HG03354 (cell line): ENCODE results near the gene TRAF2.
A peak's percentile ranks its signal among the peaks of the same experiment; 100 is the strongest.

Experiments used
- ATAC-seq: cut with Tn5 transposase; IDR thresholded peaks from one replicate; pipeline ENCODE4 v1.9.1; 2021; ENCODE audit warnings: mild to moderate bottlenecking; ENCODE audit not compliant: unreplicated experiment, poor library complexity, severe bottlenecking

Gene TRAF2

GRCh38 chr9:136927343-136928271, 41.3 kb downstream of the TRAF2 start:
- ATAC-seq = no peak

GRCh38 chr9:136928591-136928990, 42.3 kb downstream of the TRAF2 start:
- ATAC-seq = no peak

- no peak for ATAC-seq
These were observed 43.7 kb downstream of the TRAF2 start for GRCh38 chr9:136930014-136930413.

- no peak for ATAC-seq
These were observed 45.4 kb downstream of the TRAF2 start for GRCh38 chr9:136931611-136932130.

GRCh38 chr9:136934277-136934676, 48.0 kb downstream of the TRAF2 start:
- no peak for ATAC-seq

DNA sequence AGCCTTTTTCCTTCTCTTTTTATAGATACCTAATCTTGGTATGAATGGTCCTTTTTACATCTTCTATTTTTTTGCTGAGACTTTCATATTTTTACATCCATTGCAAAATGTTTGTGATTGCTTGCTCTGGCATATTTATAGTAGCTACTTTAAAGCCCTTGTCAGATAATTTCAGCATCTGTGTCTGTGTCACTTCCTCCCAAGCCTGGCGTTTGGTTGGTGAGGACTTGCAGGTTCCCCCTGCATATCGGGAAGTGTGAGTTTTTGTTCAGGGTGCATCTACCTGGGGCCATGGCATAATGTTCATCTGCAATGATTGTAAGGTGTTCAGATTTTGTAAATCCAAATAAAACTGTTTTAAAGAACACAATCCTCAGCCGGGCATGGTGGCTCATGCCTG, 49.3 kb downstream of the TRAF2 start:
- ATAC-seq = no peak

DNA sequence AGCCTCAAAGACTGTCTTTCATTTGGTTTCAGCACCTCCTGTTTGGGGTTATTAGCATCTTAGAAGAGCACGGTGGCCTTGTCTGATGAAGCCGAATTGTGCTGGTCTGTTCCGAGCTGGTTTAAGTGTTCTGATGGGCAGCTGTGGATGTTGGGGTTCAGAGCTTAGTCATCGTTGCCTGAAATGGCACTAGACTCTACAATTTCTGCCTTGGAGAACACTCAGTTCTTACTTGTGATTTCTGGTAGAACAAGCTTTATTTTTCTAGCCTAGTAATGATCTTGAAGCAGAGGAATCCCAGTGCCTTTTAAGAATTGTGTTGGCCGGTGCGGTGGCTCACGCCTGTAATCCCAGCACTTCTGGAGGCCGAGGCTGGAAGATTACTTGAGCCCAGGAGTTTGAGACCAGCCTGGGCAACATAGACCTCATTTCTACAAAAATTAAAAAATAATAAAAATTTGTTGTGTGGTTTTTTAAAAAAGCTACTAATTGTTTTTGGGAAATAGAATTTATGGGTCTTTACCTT, 50.4 kb downstream of the TRAF2 start:
- no peak for ATAC-seq

GRCh38 chr9:136937186-136938001, 51.1 kb downstream of the TRAF2 start:
- no peak for ATAC-seq

DNA sequence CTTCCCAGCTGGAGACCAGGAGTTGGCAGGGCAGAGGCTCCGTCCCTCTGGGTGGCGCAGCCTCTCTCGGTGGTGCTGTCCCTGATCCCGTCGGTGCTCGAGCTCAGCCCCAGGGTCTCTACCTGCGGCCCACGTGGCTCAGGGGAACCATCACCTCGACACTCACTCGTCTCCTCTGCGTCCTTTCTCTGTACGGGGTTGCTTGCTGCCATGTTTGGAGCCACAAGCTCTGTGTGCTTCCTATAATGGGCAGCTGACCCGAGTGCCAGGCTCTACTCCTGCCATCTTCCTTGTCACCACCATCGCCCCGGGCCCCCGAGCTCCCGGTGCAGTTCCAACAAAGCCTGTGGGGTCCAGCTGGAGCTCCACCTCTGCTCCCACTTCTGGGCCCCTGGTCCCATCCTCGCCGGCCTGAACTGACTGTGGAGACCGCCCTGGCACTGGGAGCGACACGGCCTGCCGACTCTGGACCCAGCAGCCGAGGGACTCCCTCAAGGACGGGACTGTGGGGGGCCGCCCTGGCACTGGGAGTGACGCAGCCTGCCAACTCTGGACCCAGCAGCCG, 53.2 kb downstream of the TRAF2 start:
- ATAC-seq = no peak

DNA sequence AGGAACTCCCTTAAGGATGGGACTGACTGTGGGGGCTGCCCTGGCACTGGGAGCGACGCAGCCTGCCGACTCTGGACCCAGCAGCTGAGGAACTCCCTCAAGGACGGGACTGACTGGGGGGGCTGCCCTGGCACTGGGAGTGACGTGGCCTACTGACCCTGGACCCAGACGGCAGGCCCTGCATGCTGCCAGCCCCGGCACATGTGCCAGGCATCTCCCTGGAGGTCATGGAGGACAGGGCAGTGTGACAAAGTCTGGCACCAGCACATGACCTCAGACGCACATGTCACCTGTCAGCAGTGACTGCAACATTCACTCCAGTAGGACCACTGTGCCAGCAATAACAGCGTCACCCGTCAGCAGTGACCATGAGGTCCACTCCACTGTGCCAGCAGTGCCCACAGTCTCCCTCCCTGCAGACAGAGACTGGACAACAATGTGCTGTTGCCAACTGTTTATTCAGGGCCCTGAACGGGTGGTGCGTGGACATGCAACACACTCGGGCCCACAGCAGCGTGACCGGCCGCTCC, 53.7 kb downstream of the TRAF2 start:
- no peak for ATAC-seq

DNA sequence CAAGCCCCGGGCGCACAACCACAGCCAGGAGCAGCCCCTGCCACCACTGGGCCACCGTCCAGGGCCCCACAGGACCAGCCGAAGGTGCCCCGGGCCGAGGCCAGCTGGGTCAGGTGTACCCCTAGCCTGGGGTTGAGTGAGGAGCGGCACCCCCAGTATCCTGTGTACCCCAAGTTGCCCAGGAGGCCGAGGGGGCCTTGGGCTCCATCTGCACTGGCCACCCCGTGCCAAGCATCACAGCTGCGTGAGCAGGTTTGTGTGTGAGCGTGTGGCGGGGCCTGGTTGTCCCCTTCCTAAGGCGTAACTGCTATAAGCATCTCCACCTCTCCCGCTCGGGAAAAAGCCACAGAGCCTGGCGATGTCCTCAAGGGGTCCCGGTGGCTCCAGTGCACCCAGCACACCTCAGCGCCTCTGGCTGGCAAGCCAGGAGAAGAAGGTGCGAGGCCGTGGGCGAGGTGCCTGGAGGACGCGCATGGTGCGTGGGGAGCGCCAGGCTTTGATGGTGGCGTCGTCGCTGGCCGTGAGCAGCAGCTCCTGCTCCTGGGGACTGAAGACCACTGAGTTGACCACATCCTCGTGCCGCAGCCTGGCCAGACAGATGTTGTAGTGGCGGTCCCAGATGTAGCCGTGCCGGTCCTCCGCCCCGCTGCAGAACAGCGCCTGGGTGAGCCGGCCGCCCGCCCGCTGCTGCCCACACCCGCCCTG, 54.4 kb downstream of the TRAF2 start:
- no peak for ATAC-seq

DNA sequence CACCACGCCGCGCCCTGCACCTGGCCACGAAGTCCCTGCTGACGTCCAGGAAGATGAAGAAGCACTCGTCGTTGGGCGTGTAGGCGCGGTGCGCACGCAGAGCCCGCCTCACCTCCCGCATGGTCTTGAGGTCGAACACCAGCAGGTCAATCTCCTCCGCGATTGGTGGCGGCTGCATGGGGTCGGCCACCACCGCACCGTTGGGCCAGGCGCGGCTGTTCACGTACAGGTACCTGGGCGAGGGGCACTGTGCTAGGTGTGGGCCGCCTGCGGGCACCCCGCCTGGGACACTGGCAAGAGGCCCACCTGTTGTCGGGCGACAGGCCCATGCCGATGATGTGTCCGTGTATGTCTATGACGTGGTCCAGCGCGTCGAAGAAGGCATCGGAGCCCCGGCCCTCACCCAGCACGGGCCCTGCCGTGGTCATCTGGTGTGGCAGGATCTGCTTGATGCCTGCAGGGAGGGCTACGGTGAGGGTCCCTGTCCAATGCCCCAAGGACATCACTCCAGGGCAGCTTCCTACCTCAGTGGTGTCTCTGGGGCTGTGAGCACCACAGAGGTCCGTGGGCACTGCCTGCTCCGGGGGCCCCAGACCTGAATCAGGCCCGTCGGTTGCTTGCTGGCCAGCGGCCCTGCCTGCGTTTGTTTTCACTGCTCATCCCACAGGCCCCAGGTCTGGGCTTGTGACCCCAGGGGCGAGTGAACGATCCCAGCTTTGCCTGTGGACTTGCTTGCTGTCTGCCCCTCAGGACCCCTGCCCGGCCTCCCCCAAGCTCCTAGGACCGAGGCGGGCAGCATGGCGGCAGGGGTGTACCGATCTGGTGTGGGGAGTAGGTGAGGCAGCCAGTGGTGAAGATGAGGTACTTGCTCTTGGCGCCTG, 55.2 kb downstream of the TRAF2 start:
- ATAC-seq = no peak

GRCh38 chr9:136942112-136942880, 56.0 kb downstream of the TRAF2 start:
- no peak for ATAC-seq

GRCh38 chr9:136942881-136943230, 56.5 kb downstream of the TRAF2 start:
- no peak for ATAC-seq

GRCh38 chr9:136943291-136944211, 57.2 kb downstream of the TRAF2 start:
- peak; percentile 22 for ATAC-seq

- no peak for ATAC-seq
These were observed 57.8 kb downstream of the TRAF2 start for GRCh38 chr9:136944212-136944518.
